GM18499 (cell line): ENCODE results near the gene PLS1.
"Not testable (repeated sequence)": the region's sequence is repeated elsewhere in the genome, so short reads cannot be mapped to it uniquely, and the experiment has no call there.

Experiments used
- ATAC-seq: cut with Tn5 transposase; IDR thresholded peaks from one replicate; pipeline ENCODE4 v1.9.1; 2021; ENCODE audit warnings: moderate number of reproducible peaks; ENCODE audit not compliant: insufficient read depth, unreplicated experiment

PLS1 gene

DNA sequence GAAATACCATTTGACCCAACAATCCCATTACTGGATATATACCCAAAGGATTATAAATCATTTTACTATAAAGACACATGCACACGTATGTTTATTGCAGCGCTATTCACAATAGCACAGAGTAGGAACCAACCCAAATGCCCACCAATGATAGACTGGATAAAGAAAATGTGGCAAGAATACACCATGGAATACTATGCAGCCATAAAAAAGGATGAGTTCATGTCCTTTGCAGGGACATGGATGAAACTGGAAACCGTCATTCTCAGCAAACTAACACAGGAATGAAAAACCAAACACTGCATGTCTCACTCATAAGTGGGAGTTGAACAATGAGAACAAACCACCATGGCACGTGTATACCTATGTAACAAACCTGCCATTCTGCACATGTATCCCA, 154.3 kb downstream of the PLS1 start:
- ATAC-seq = not testable (repeated sequence)

DNA sequence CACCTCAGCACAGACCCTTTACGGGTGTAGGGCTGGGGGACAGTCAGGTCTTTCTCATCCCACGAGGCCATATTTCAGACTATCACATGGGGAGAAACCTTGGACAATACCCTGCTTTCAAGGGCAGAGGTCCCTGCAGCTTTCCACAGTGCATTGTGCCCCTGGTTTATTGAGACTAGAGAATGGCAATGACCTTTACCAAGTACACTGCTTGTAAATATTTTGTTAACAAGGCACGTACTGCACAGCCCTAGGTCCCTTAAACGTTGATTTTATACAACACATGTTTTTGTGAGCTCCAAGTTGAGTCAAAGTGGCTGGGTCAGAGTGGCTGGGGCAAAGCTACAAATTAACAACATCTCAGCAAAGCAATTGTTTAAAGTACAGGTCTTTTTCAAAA, 156.4 kb downstream of the PLS1 start:
- ATAC-seq = not testable (repeated sequence)

DNA sequence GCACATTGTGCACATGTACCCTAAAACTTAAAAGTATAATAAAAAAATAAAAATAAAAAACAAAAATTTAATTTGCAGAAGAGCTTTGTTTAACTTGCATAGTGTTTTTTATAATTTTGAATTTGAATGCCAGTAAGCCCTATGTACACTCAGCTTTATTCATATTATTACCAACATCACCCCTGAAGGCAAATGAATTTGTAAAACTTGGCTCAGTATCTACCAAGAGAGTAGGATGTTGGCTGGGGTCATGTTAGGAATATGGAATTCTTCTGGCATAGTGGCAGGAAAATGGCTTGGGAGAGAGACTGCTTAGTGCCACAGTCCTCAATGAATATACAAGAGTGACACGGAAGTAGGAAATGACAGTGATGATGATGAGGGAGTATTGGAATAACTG, 158.3 kb downstream of the PLS1 start:
- ATAC-seq = no peak
